Stimulated activated CD4-positive, alpha-beta T cell treated with anti-CD3 and anti-CD28 coated beads, Interleukin-2, amount 100 ng/mL, for 48 hours (primary cell): ENCODE data around the gene ACP5.

Experiments
- DNase-seq, 2 donors: peaks; one replicate each; pipeline ENCODE4 v3.0.0-alpha.2; 2020

ACP5 gene

GRCh38 chr19:11547929-11548700 lies 29.3 kb downstream of the ACP5 start:
- no peak for DNase-seq

- DNase-seq = no peak
Measured at GRCh38 chr19:11541238-11541637, 36.2 kb downstream of the ACP5 start.

- no peak for DNase-seq
Measured at GRCh38 chr19:11540645-11541044, 36.8 kb downstream of the ACP5 start.

GRCh38 chr19:11539495-11540365 lies 37.7 kb downstream of the ACP5 start:
- no peak for DNase-seq

- no peak for DNase-seq
Measured at GRCh38 chr19:11538232-11539036, 39.0 kb downstream of the ACP5 start, which contains the start of gene CNN1. TSS of gene CNN1 (plus strand) at chr19:11538851. CDS start at chr19:11538928, 77 bp downstream.

GRCh38 chr19:11535792-11536595 lies 41.5 kb downstream of the ACP5 start:
- DNase-seq = peak; percentile 89 to 94

- no peak for DNase-seq
Measured at GRCh38 chr19:11534948-11535347, 42.5 kb downstream of the ACP5 start.

GRCh38 chr19:11534538-11534937 lies 42.9 kb downstream of the ACP5 start:
- DNase-seq = no peak

- peak; percentile 34 to 39 for DNase-seq
Measured at GRCh38 chr19:11530432-11530831, 47.0 kb downstream of the ACP5 start.

- peak; percentile 85 to 89 for DNase-seq
Measured at GRCh38 chr19:11528551-11529341, 48.7 kb downstream of the ACP5 start, which contains the start of gene ECSIT. TSS of gene ECSIT (minus strand) at chr19:11529134. CDS start at chr19:11519170, 9,964 bp downstream.
